Activated B cell treated with CpG ODN at 0.5 μM for 24 hours (primary cell): ENCODE results near the gene RRM1. TPM values are rescaled to one million over a fixed set of nuclear protein-coding genes. Genes with fewer than 3 reads are reported as not detected.
"Not testable (repeated sequence)": the region's sequence is repeated elsewhere in the genome, so short reads cannot be mapped to it uniquely, and the experiment has no call there.

Experiments
- ATAC-seq: fragments of 200-7000 bp; cut with Tn5 transposase; one replicate; pipeline ENCODE4 v1.10.0; 2021; ENCODE audit warnings: low read depth, mild to moderate bottlenecking, moderate library complexity
- CTCF ChIA-PET: fragments of 350-600 bp; sonication (Branson Sonifier 250); formaldehyde crosslinking; loops from one replicate; lab custom pipeline; 2021; ENCODE audit warnings: antibody characterized with exemption; lab: Charles Lee
- POLR2A ChIA-PET: fragments of 350-600 bp; sonication (Branson Sonifier 250); formaldehyde crosslinking; loops from one replicate; lab custom pipeline; 2021; ENCODE audit warnings: antibody characterized with exemption; lab: Charles Lee
- DNase-seq: peaks from one replicate; pipeline ENCODE4 v3.0.0; 2022
- H3K27ac Mint-ChIP-seq: one replicate; pipeline ENCODE4 v1.8.0; 2020; ENCODE audit warnings: mixed read lengths
- H3K27me3 Mint-ChIP-seq: one replicate; pipeline ENCODE4 v1.8.0; 2021; ENCODE audit warnings: mixed read lengths
- H3K36me3 Mint-ChIP-seq: one replicate; pipeline ENCODE4 v1.8.0; 2021; ENCODE audit warnings: low read depth, mixed read lengths
- H3K4me1 Mint-ChIP-seq: one replicate; pipeline ENCODE4 v1.8.0; 2021; ENCODE audit warnings: mixed read lengths
- H3K4me3 Mint-ChIP-seq: one replicate; pipeline ENCODE4 v1.8.0; 2020; ENCODE audit warnings: mild to moderate bottlenecking, mixed read lengths
- H3K9me3 Mint-ChIP-seq: one replicate; pipeline ENCODE4 v1.8.0; 2020; ENCODE audit warnings: mixed read lengths
- intact Hi-C: fragments of 100-400 bp; cut with micrococcal nuclease; formaldehyde crosslinking; loops from one replicate; pipeline ENCODE4 v1.15.1; 2024
- total RNA-seq: library from RNA; stranded (reverse); gene quantifications from 2 replicates; pipeline ENCODE4 v1.2.3, GENCODE V29; 2022
- TF ChIP-seq, protein P1 (sequence below): fragments of 200-600 bp; IDR thresholded peaks from one replicate; pipeline ENCODE4 v1.8.0; 2022; ENCODE audit warnings: antibody characterized with exemption, mild to moderate bottlenecking

Gene RRM1
- total RNA-seq, 1 donor from 2014 or later: 34.6 TPM

DNA sequence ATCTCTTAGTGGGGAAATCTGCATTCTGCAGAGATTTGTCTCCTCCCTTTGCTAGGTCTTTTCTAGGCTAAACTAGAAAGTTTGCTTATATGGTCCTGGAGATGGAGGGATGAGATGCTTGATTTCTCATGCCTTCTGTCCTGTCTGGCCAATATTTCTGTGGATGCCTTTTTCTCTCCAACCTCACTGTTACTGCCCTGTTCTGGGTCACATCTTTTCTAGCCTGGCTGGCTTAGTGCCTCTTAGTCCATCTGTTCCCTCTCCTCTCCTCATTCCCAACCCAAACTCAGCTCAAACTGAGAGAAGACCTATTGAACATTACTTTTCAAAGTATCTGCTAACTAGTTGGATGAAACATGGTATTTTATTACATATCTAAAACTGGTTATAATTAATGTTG is 62.0 kb downstream of the RRM1 start:
- H3K27me3 Mint-ChIP-seq: no peaks in the 10 kb centered on the region

DNA sequence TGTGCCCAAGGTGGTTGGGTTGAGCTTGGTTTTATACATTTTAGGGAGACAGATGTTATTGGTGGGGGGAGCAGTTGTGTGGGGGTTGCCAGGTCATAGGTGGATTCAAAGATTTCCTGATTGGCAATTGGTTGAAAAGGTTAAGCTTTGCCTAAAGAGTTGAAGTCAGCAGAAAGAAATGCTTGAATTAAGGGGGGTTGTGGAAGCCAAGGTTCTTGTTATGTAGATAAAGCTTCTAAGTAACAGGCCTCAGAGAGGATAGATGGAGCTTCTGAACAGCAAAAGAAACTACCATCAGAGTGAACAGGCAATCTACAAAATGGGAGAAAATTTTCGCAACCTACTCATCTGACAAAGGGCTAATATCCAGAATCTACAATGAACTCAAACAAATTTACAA is 64.2 kb downstream of the RRM1 start:
- ATAC-seq, H3K27me3 Mint-ChIP-seq, intact Hi-C loops, H3K4me1 Mint-ChIP-seq, POLR2A ChIA-PET, DNase-seq, H3K36me3 Mint-ChIP-seq, H3K9me3 Mint-ChIP-seq, CTCF ChIA-PET, H3K4me3 Mint-ChIP-seq, H3K27ac Mint-ChIP-seq: not testable (repeated sequence)

More for the DNA sequence above, 62.0 kb downstream of the RRM1 start:
- no peaks in the 10 kb centered on the region for H3K36me3 Mint-ChIP-seq
- intact Hi-C loops: no loop called here
- CTCF ChIA-PET: no interaction called here
- H3K27ac Mint-ChIP-seq: no peak overlapping the region
- POLR2A ChIA-PET: no interaction called here
- H3K4me3 Mint-ChIP-seq: no peak overlapping the region
- H3K9me3 Mint-ChIP-seq: no peaks in the 10 kb centered on the region
- H3K4me1 Mint-ChIP-seq: no peaks in the 10 kb centered on the region
- DNase-seq (no peak), ATAC-seq (no peak)
- TF ChIP-seq, protein P1, sequence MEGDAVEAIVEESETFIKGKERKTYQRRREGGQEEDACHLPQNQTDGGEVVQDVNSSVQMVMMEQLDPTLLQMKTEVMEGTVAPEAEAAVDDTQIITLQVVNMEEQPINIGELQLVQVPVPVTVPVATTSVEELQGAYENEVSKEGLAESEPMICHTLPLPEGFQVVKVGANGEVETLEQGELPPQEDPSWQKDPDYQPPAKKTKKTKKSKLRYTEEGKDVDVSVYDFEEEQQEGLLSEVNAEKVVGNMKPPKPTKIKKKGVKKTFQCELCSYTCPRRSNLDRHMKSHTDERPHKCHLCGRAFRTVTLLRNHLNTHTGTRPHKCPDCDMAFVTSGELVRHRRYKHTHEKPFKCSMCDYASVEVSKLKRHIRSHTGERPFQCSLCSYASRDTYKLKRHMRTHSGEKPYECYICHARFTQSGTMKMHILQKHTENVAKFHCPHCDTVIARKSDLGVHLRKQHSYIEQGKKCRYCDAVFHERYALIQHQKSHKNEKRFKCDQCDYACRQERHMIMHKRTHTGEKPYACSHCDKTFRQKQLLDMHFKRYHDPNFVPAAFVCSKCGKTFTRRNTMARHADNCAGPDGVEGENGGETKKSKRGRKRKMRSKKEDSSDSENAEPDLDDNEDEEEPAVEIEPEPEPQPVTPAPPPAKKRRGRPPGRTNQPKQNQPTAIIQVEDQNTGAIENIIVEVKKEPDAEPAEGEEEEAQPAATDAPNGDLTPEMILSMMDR: no peak

DNA sequence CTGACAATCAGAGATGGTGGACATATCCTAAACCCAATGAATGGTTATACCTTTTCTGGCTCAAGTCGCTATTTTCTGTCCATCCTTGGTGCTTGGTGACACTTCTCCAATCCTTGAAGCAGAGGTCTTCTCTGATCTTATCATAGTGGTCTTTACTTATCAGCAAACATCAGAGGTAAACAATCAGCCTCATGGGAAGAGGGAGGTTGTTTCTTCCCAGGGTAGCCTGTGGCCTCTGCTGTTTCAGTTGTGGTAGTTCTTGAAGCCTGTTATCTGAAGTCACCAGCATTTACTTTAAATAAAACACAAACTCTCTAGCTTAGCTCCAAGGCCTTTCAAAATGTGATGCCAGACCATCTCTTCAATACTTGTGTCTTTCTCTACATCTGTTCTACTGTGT is 66.7 kb downstream of the RRM1 start:
- TF ChIP-seq, protein P1: no peak
- ATAC-seq: no peak
- no peaks in the 10 kb centered on the region for H3K4me1 Mint-ChIP-seq
- no peak for DNase-seq
- intact Hi-C loops: no loop called here
- H3K4me3 Mint-ChIP-seq: no peak overlapping the region
- no peaks in the 10 kb centered on the region for H3K9me3 Mint-ChIP-seq
- H3K36me3 Mint-ChIP-seq: no peaks in the 10 kb centered on the region
- H3K27me3 Mint-ChIP-seq: no peaks in the 10 kb centered on the region
- H3K27ac Mint-ChIP-seq: no peak overlapping the region
- ChIA-PET POLR2A (no interaction called here), CTCF (no interaction called here)

DNA sequence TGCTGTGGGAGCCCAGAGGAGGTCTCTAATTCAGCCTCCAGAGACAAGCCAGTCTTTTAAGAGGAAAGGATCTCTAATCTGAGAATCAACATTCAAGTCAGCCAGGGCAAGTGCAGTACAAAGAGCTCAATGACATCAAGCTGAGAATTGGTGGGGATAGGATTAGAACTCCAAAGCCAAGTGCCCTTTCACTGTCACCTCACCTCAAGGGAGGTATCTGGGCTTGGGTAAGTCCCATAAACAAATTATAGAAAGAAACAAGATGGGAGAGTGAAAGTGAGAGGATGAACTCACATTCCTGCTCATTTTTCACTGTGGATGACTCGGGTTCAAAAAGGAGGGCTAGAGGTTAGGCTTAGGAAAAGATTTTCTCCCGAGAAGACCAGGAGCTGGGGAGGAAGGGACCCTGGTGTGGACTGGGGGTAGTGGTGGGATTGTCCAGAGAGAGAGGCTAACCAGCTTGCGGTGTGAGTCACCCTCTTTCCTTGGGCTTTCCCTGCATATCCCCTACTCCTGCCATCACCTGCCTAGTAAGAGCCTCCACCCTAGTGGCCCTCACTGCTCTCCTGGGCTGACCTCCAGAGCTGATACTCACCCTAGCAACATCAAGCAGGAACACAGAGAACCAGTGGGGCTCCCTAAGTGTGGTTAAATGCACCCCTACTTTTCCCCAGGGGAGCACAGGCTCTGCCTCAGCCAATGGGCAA is 70.4 kb downstream of the RRM1 start:
- no peak for ATAC-seq
- DNase-seq: no peak
- POLR2A ChIA-PET: no interaction called here
- Mint-ChIP-seq H3K27me3 (no peaks in the 10 kb centered on the region), H3K4me1 (no peaks in the 10 kb centered on the region), H3K27ac (no peak overlapping the region), H3K36me3 (no peaks in the 10 kb centered on the region), H3K9me3 (no peaks in the 10 kb centered on the region), H3K4me3 (no peak overlapping the region)
- intact Hi-C loops: no loop called here
- TF ChIP-seq, protein P1: no peak
- CTCF ChIA-PET: no interaction called here

DNA sequence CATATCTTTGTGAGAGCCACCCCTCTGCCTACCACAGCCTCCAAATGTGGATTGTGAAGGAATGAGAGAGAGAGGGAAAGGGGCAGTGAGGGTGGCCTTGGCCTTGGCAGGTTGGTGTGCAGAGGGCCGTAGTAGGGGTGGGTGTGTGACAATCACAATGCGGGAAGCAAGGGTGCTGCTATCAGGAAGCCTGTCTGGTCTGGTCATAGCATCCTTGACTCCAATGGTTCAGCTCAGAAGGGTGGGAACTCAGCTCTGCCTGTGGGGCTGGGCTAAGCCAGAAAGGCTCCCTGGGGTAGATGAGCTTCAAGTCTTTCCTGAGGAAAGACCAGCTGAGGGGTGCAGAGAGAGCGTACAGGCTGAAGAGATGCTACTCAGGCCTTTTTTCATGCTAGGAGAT is 72.7 kb downstream of the RRM1 start:
- intact Hi-C loops: no loop called here
- DNase-seq: no peak
- H3K36me3 Mint-ChIP-seq: no peaks in the 10 kb centered on the region
- no peak overlapping the region for H3K27ac Mint-ChIP-seq
- H3K4me1 Mint-ChIP-seq: no peaks in the 10 kb centered on the region
- H3K9me3 Mint-ChIP-seq: no peaks in the 10 kb centered on the region
- no peak for ATAC-seq
- ChIA-PET POLR2A (no interaction called here), CTCF (no interaction called here)
- TF ChIP-seq, protein P1: no peak
- H3K4me3 Mint-ChIP-seq: no peak overlapping the region
- H3K27me3 Mint-ChIP-seq: no peaks in the 10 kb centered on the region

DNA sequence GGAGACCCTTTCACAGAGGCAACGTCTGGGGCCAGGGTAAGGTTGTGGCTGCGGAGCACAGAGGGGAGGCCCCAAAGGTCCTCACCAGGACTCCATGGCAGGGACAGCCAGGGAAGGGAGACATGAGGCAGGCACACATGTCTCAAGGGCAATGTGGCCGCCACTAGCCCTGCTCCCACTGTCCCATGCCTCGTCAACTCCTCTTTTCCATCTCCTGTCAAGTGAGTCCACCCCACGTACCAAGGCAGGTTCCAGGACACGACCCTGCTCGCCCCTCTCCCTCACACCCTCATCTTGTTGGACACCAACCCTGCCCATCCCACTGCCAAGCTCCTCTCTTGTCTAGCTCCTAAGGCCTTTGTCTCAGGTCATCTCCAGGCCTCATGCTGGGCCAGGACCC is 73.2 kb downstream of the RRM1 start:
- Mint-ChIP-seq H3K36me3 (no peaks in the 10 kb centered on the region), H3K9me3 (no peaks in the 10 kb centered on the region), H3K27ac (no peak overlapping the region), H3K27me3 (no peaks in the 10 kb centered on the region), H3K4me3 (no peak overlapping the region), H3K4me1 (no peaks in the 10 kb centered on the region)
- TF ChIP-seq, protein P1: no peak
- intact Hi-C loops: no loop called here
- no peak for DNase-seq
- ChIA-PET CTCF (no interaction called here), POLR2A (no interaction called here)
- no peak for ATAC-seq

DNA sequence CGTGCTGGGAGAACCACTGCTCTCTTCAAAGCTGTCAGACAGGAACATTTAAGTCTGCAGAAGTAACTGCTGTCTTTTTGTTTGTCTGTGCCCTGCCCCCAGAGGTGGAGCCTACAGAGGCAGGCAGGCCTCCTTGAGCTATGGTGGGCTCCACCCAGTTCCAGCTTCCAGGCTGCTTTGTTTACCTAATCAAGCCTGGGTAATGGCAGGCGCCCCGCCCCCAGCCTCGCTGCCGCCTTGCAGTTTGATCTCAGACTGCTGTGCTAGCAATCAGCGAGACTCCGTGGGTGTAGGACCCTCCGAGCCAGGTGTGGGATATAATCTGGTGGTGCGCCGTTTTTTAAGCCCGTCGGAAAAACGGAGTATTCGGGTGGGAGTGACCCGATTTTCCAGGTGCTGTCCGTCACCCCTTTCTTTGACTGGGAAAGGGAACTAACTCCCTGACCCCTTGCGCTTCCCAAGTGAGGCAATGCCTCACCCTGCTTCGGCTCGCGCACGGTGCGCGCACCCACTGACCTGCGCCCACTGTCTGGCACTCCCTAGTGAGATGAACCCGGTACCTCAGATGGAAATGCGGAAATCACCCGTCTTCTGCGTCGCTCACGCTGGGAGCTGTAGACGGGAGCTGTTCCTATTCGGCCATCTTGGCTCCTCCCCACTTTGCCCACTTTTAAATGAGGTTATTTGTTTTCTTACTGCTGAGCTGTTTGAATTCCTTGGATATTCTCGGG is 81.2 kb downstream of the RRM1 start:
- ATAC-seq, CTCF ChIA-PET, H3K9me3 Mint-ChIP-seq, H3K4me3 Mint-ChIP-seq, H3K36me3 Mint-ChIP-seq, POLR2A ChIA-PET, H3K4me1 Mint-ChIP-seq, DNase-seq, H3K27ac Mint-ChIP-seq, intact Hi-C loops: not testable (repeated sequence)
- peaks cover 10% of the 10 kb centered on the region for H3K27me3 Mint-ChIP-seq
